ENCODE data around the gene OLAH.

The OLAH gene

DNA sequence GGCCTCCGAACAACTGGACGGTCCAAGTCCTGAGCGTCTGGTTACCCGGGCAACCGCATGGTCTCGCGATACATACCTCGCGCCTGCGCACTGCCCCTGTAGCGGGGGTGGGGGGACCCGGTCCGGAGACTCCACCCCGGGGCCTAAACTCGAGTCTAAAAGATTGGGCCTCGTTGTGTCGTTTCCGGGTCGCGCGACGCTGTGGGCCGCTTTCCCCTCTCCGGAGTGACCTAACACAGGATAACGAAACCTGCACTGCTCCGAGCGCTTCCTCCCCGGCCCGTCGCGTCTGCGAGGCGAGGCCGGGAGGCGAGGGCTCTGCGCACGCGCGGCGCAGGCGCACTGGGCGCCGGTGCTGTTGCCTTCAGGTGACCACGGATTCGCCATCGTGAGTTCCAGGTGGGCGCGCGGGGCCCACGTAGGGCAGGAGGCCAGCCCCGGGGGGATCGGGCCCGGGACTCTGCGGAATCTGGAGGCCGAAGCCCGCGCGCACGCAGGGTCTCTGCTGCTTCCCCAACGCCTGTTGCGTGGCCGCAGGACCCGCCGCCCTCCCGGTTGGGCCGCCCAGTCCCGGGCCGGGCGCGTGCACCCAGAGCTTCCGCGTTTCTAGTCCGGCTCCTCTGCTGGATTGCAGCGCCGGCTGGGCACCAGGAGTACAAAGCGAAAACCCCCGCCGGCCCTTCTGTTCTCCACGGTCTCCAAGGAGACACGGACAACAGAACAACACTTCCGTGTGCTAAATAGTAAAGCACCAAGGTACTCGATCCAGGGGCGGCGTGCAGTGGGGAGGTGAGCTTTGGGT lies 53.5 kb downstream of the OLAH start, which contains the start of gene RPP38 (continued):
- TF ChIP-seq, protein P1, sequence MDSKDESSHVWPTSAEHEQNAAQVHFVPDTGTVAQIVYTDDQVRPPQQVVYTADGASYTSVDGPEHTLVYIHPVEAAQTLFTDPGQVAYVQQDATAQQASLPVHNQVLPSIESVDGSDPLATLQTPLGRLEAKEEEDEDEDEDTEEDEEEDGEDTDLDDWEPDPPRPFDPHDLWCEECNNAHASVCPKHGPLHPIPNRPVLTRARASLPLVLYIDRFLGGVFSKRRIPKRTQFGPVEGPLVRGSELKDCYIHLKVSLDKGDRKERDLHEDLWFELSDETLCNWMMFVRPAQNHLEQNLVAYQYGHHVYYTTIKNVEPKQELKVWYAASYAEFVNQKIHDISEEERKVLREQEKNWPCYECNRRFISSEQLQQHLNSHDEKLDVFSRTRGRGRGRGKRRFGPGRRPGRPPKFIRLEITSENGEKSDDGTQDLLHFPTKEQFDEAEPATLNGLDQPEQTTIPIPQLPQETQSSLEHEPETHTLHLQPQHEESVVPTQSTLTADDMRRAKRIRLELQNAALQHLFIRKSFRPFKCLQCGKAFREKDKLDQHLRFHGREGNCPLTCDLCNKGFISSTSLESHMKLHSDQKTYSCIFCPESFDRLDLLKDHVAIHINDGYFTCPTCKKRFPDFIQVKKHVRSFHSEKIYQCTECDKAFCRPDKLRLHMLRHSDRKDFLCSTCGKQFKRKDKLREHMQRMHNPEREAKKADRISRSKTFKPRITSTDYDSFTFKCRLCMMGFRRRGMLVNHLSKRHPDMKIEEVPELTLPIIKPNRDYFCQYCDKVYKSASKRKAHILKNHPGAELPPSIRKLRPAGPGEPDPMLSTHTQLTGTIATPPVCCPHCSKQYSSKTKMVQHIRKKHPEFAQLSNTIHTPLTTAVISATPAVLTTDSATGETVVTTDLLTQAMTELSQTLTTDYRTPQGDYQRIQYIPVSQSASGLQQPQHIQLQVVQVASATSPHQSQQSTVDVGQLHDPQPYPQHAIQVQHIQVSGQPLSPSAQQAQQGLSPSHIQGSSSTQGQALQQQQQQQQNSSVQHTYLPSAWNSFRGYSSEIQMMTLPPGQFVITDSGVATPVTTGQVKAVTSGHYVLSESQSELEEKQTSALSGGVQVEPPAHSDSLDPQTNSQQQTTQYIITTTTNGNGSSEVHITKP (tag by site-specific recombination; IDR thresholded peaks at IDR 0.05): peak; percentile 61
- TF ChIP-seq ZNF571 (tag by site-specific recombination; IDR thresholded peaks at IDR 0.05) (no peak), GLI4 (tag by site-specific recombination; IDR thresholded peaks at IDR 0.05) (0 out of 2 replicates have a peak, but pooled peaks have one; percentile 39)

DNA sequence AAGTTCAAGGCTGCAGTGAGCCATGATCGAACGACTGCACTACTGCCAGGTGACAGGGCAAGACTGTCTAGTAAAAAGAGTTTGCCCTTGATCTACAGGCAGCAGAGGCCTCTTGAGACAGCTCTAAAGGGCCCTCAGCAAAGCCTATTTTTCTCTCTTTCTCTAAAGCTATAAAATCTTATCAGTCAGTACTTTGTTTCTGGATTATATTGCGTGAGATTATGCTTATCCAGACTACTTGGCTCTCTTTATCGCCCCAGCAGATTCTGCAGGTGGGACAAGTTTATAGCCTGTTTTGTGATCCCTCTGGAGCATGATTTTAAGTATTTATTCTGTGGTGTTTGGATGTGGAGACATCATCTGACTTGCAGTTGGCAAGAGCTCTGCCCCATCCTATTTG lies 56.1 kb downstream of the OLAH start:
- Histone ChIP-seq H3K27ac (ENCODE audit: extremely low read depth, low read depth, low read length) (peak overlapping the region; percentile 46), H3K9me3 (ENCODE audit: control insufficient read depth, insufficient read depth, low read depth, low read length) (no peaks in the 10 kb centered on the region), H3K4me3 (ENCODE audit: low read depth, low read length) (no peak overlapping the region), H3K36me3 (ENCODE audit: control insufficient read depth in 2 of 2, insufficient read depth in 1 of 2, low read length in 2 of 2) (peaks cover 31 to 45% of the 10 kb centered on the region in 2 experiments), H3K4me1 (ENCODE audit: control insufficient read depth, insufficient read depth, low read length) (peaks cover 8% of the 10 kb centered on the region)
- ChIA-PET CTCF (interaction anchor here (0.6 kb wide), 2 partner anchors 220 to 1043 kb away, joined by 3 to 4 read pairs; no protein-coding TSS in a partner anchor), POLR2A (interaction anchor here (1.9 kb wide), 1 partner anchor 140 kb away, joined by 5 read pairs; the partner anchor contains the start of gene MEIG1)
- TF ChIP-seq, protein P2, sequence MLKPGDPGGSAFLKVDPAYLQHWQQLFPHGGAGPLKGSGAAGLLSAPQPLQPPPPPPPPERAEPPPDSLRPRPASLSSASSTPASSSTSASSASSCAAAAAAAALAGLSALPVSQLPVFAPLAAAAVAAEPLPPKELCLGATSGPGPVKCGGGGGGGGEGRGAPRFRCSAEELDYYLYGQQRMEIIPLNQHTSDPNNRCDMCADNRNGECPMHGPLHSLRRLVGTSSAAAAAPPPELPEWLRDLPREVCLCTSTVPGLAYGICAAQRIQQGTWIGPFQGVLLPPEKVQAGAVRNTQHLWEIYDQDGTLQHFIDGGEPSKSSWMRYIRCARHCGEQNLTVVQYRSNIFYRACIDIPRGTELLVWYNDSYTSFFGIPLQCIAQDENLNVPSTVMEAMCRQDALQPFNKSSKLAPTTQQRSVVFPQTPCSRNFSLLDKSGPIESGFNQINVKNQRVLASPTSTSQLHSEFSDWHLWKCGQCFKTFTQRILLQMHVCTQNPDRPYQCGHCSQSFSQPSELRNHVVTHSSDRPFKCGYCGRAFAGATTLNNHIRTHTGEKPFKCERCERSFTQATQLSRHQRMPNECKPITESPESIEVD (tag by site-specific recombination; IDR thresholded peaks at IDR 0.05): peak; percentile 94
- TF ChIP-seq ZNF791 (tag by site-specific recombination; IDR thresholded peaks at IDR 0.05): no peak
- no peak for TF ChIP-seq ZNF214 (tag by site-specific recombination; IDR thresholded peaks at IDR 0.05; ENCODE audit: borderline replicate concordance)
- no peak for TF ChIP-seq ZFP3 (tag by site-specific recombination; IDR thresholded peaks at IDR 0.05; ENCODE audit: low read depth)
- TF ChIP-seq ZNF843 (tag by site-specific recombination; IDR thresholded peaks at IDR 0.05): peak; percentile 77
- peak; percentile 63; the same call in 1 of the 2 replicates for TF ChIP-seq SCRT1 (tag by site-specific recombination; IDR thresholded peaks at IDR 0.05; ENCODE audit: borderline replicate concordance)
- TF ChIP-seq OSR2 (tag by site-specific recombination; IDR thresholded peaks at IDR 0.05): peak; percentile 22; the same call in 1 of the 2 replicates
- 0 out of 2 replicates have a peak, but pooled peaks have one; percentile 29 for TF ChIP-seq BCL11B (tag by site-specific recombination; IDR thresholded peaks at IDR 0.05; ENCODE audit: low read depth)
- TF ChIP-seq ZNF596 (tag by site-specific recombination; IDR thresholded peaks at IDR 0.05): peak; percentile 81
- TF ChIP-seq, protein P3, sequence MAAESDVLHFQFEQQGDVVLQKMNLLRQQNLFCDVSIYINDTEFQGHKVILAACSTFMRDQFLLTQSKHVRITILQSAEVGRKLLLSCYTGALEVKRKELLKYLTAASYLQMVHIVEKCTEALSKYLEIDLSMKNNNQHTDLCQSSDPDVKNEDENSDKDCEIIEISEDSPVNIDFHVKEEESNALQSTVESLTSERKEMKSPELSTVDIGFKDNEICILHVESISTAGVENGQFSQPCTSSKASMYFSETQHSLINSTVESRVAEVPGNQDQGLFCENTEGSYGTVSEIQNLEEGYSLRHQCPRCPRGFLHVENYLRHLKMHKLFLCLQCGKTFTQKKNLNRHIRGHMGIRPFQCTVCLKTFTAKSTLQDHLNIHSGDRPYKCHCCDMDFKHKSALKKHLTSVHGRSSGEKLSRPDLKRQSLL (tag by site-specific recombination; IDR thresholded peaks at IDR 0.05): peak; percentile 16; the same call in 1 of the 2 replicates
- TF ChIP-seq ZNF621 (tag by site-specific recombination; IDR thresholded peaks at IDR 0.05): no peak
- TF ChIP-seq ZNF211 (tag by site-specific recombination; IDR thresholded peaks at IDR 0.05; ENCODE audit: low read depth): no peak
- TF ChIP-seq ZNF223 (tag by site-specific recombination; IDR thresholded peaks at IDR 0.05): no peak
- TF ChIP-seq, protein P4, sequence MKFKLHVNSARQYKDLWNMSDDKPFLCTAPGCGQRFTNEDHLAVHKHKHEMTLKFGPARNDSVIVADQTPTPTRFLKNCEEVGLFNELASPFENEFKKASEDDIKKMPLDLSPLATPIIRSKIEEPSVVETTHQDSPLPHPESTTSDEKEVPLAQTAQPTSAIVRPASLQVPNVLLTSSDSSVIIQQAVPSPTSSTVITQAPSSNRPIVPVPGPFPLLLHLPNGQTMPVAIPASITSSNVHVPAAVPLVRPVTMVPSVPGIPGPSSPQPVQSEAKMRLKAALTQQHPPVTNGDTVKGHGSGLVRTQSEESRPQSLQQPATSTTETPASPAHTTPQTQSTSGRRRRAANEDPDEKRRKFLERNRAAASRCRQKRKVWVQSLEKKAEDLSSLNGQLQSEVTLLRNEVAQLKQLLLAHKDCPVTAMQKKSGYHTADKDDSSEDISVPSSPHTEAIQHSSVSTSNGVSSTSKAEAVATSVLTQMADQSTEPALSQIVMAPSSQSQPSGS (tag by site-specific recombination; IDR thresholded peaks at IDR 0.05; ENCODE audit: low read depth): no peak
- TF ChIP-seq ZXDB (tag by site-specific recombination; IDR thresholded peaks at IDR 0.05): peak; percentile 76
- TF ChIP-seq, protein P5, sequence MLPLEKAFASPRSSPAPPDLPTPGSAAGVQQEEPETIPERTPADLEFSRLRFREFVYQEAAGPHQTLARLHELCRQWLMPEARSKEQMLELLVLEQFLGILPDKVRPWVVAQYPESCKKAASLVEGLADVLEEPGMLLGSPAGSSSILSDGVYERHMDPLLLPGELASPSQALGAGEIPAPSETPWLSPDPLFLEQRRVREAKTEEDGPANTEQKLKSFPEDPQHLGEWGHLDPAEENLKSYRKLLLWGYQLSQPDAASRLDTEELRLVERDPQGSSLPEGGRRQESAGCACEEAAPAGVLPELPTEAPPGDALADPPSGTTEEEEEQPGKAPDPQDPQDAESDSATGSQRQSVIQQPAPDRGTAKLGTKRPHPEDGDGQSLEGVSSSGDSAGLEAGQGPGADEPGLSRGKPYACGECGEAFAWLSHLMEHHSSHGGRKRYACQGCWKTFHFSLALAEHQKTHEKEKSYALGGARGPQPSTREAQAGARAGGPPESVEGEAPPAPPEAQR (tag by site-specific recombination; IDR thresholded peaks at IDR 0.05): no peak
- TF ChIP-seq ZNF600 (tag by site-specific recombination; IDR thresholded peaks at IDR 0.05): no peak
- peak; percentile 36 for TF ChIP-seq ZBTB8A (tag by site-specific recombination; IDR thresholded peaks at IDR 0.05)
- 0 out of 2 replicates have a peak, but pooled peaks have one; percentile 58 for TF ChIP-seq OVOL3 (tag by site-specific recombination; IDR thresholded peaks at IDR 0.05)
- TF ChIP-seq FEZF1 (tag by site-specific recombination; IDR thresholded peaks at IDR 0.05): peak; percentile 87
